Body of pancreas (tissue), 4 donors: Measurements from ENCODE around the gene NEK11. TPM values are rescaled to one million over a fixed set of nuclear protein-coding genes. Genes with fewer than 3 reads are reported as not detected.
A peak's percentile ranks its signal among the peaks of the same experiment; 100 is the strongest.

Source experiments
- ATAC-seq: fragments of 150-250 bp; one replicate; pipeline ENCODE4 v1.9.1; 2016
- DNase-seq, 4 donors: peaks; one replicate each; pipeline ENCODE4 v3.0.0-alpha.2; 2019
- H3K27ac ChIP-seq, 4 donors: fragments of 200-600 bp; sonication (generic); 1 replicate in 3 of 4; 2 replicates in 1 of 4; pipeline versions ENCODE4 v1.5.1 to v1.6.1; 2016 to 2019; ENCODE audit warnings: mild to moderate bottlenecking in 1 of 4, mixed read lengths in 1 of 4, moderate library complexity in 1 of 4
- H3K27me3 ChIP-seq, 2 donors: fragments of 200-600 bp; sonication (generic); one replicate each; pipeline ENCODE4 v1.6.0; 2016; ENCODE audit warnings: mild to moderate bottlenecking in 1 of 2
- H3K36me3 ChIP-seq, 2 donors: fragments of 200-600 bp; sonication (generic); replicated peaks in 1 of 2; 2 replicates each; pipeline ENCODE4 v1.5.1; 2016; ENCODE audit warnings: low read depth in 2 of 2; ENCODE audit not compliant: insufficient read depth in 1 of 2
- H3K4me1 ChIP-seq: fragments of 200-600 bp; sonication (generic); one replicate; pipeline ENCODE4 v1.6.0; 2016
- H3K4me3 ChIP-seq, 2 donors: fragments of 200-600 bp; sonication (generic); 1 replicate in 1 of 2; 2 replicates in 1 of 2; pipeline ENCODE4 v1.5.1; 2016 to 2019
- H3K9me3 ChIP-seq, 3 donors: fragments of 200-600 bp; sonication (generic); 1 replicate in 2 of 3; 2 replicates in 1 of 3; pipeline ENCODE4 v1.5.1; 2016
- POLR2A ChIP-seq, 3 donors: fragments of 450-650 bp; IDR thresholded peaks; one replicate each; pipeline ENCODE4 v1.6.1; 2016; ENCODE audit warnings: antibody characterized with exemption in 3 of 3, mild to moderate bottlenecking in 2 of 3
- WGBS, 2 donors: methylation state at CpG; one replicate each; pipeline ENCODE4 v1.1.5; 2017; 5-methylcytosine and 5-hydroxymethylcytosine counted together
- intact Hi-C: fragments of 100-400 bp; cut with DNase I; formaldehyde crosslinking; loops from one replicate; pipeline ENCODE4 v1.15.1; 2023
- total RNA-seq, 2 donors: library from RNA; depleted of rRNA; stranded (reverse); fragments of >200 nt; gene quantifications; one replicate each; pipeline ENCODE4 v1.1.0, GENCODE V29; 2016
- TF ChIP-seq, protein P1 (sequence below), 7 experiments: fragments of 450-650 bp in 4 of 7; fragments of 200-600 bp in 3 of 7; sonication (generic) in 3 of 7; IDR thresholded peaks; one replicate each; pipeline ENCODE4 v1.5.1; 2016 to 2019; ENCODE audit warnings: antibody characterized with exemption in 7 of 7

Gene NEK11
- 10 to 100 TPM in 1 of 2 donors, 1 to 10 TPM in 1; 3.4 to 10.2 TPM for total RNA-seq

DNA sequence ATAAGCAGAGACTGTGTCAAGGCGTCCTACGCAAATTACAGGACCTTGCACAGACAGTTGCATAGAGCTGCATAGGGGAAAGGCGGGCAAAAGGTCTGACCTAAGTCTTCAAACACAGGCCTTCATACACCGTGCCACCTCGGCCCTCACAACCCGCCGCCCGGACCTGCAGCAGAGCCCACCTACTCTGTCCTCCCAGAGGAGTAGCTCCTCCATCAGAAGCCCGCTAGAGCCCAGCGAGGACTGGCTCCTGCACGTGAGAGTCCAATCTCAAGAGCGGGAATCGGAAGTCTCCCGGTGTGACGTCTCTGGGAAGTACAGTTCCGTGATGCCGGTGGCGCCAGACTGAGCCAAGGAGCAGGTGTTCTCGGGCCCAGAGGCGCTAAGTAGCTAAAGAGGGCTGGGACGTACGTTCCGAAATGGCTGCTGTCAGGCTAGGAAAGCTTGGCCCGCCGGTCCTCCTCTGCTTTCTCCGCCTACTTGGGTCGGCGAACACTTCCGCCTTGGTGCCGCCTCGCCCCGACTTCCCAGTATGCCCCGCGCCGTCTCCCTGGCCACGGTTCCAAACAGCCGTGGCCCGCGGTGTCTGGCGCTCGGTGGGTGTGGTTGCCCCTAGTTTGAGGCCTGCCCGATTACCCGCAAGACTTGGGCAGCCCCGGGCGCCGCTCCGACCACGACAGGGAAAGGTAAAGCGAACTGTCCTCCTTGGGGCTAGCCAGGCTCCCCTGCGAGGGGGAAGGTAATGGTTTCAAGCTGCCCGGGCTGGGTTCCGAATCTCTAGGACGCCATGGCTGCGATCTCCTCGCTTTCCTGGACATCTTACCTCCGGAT lies at the start of gene NEK11, which contains the start of gene ASTE1:
TSS of gene NEK11 (plus strand) at position 557 of the 831 bp plus-strand sequence. CDS start 2,832 bp downstream, outside the sequence.
TSS of gene ASTE1 (minus strand) at position 505 of the 831 bp plus-strand sequence. CDS start 1,519 bp downstream, outside the sequence.
- ATAC-seq (peak; percentile 98), DNase-seq (peak; percentile 87 to 93 (median 90))
- Histone ChIP-seq H3K4me1 (peaks cover 28% of the 10 kb centered on the region), H3K36me3 (no peaks in the 10 kb centered on the region), H3K27ac (peak within 1 kb of the TSS; percentile 78 to 94 (median 82)), H3K9me3 (no peaks in the 10 kb centered on the region), H3K27me3 (no peaks in the 10 kb centered on the region), H3K4me3 (peak within 1 kb of the TSS; percentile 7 to 45)
- intact Hi-C loops: no loop called here
- TF ChIP-seq, protein P1, sequence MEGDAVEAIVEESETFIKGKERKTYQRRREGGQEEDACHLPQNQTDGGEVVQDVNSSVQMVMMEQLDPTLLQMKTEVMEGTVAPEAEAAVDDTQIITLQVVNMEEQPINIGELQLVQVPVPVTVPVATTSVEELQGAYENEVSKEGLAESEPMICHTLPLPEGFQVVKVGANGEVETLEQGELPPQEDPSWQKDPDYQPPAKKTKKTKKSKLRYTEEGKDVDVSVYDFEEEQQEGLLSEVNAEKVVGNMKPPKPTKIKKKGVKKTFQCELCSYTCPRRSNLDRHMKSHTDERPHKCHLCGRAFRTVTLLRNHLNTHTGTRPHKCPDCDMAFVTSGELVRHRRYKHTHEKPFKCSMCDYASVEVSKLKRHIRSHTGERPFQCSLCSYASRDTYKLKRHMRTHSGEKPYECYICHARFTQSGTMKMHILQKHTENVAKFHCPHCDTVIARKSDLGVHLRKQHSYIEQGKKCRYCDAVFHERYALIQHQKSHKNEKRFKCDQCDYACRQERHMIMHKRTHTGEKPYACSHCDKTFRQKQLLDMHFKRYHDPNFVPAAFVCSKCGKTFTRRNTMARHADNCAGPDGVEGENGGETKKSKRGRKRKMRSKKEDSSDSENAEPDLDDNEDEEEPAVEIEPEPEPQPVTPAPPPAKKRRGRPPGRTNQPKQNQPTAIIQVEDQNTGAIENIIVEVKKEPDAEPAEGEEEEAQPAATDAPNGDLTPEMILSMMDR (IDR thresholded peaks at IDR 0.05): no peak
- TF ChIP-seq POLR2A (IDR thresholded peaks at IDR 0.05): peak; percentile 44 to 89 (median 82)
- 0% methylated on average over 12 to 56 of the region's 56 CpGs for WGBS, 2 donors

DNA sequence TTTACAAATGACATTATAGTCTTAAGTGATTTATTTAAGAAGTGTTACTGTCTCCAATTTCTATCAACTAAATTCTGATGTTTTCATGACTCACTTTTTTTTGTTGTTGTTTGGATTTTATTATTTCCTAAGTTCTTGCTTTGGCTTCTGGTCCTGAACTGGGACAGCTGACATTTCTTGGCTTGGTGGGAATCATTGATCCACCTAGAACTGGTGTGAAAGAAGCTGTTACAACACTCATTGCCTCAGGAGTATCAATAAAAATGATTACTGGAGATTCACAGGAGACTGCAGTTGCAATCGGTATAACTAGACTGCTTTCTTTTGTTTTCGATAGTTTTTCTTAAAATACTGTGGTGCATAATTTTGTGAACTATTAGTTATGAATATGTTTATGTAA lies 47.6 kb upstream of the NEK11 start:
- Histone ChIP-seq H3K27ac (no peak overlapping the region), H3K9me3 (no peaks in the 10 kb centered on the region), H3K36me3 (peaks cover 0 to 5% of the 10 kb centered on the region in 2 donors), H3K4me1 (no peaks in the 10 kb centered on the region), H3K4me3 (no peak overlapping the region), H3K27me3 (no peaks in the 10 kb centered on the region)
- DNase-seq: no peak
- TF ChIP-seq, protein P1 (IDR thresholded peaks at IDR 0.05): no peak
- no peak for TF ChIP-seq POLR2A (IDR thresholded peaks at IDR 0.05)
- WGBS, 2 donors: 81 to 93% methylated on average over 2 of the region's 2 CpGs
- intact Hi-C loops: no loop called here
- ATAC-seq: no peak

DNA sequence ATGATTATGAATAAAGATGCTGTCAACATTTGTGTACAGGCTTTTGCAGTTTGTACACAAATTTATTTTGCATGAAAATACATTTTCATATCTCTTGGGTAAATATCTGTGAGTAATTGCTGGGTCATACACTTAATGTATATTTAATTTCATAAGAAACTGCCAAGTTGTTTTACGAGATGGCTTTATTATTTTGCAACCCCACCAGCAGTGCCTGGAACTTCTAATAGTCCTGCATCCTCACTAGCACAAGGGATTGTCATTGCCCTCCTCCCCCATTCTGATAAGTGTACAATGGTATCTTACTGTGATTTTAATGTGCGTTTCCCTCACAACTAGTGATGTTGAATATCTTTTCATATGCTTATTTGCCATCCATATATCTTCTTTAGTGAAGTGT lies 45.2 kb upstream of the NEK11 start:
- intact Hi-C loops: no loop called here
- 89% methylated on average over 2 of the region's 2 CpGs for WGBS, 2 donors

GRCh38 chr3:130990282-130990681 lies 36.4 kb upstream of the NEK11 start:
- no peaks in the 10 kb centered on the region for H3K27me3 ChIP-seq
- intact Hi-C loops: no loop called here
- DNase-seq (no peak), ATAC-seq (no peak)
- WGBS, 2 donors: 59 to 61% methylated on average over 5 of the region's 5 CpGs
- no peaks in the 10 kb centered on the region for H3K4me1 ChIP-seq
- no peaks in the 10 kb centered on the region for H3K9me3 ChIP-seq
- no peak for TF ChIP-seq POLR2A (IDR thresholded peaks at IDR 0.05)
- TF ChIP-seq, protein P1 (IDR thresholded peaks at IDR 0.05): no peak
- H3K27ac ChIP-seq: no peak overlapping the region
- H3K36me3 ChIP-seq: peaks cover 0 to 2% of the 10 kb centered on the region in 2 donors
- H3K4me3 ChIP-seq: no peak overlapping the region

More for the DNA sequence above, 45.2 kb upstream of the NEK11 start:
- Histone ChIP-seq H3K27ac (no peak overlapping the region), H3K4me1 (no peaks in the 10 kb centered on the region), H3K27me3 (no peaks in the 10 kb centered on the region), H3K4me3 (no peak overlapping the region), H3K36me3 (peaks cover 0 to 5% of the 10 kb centered on the region in 2 donors), H3K9me3 (no peaks in the 10 kb centered on the region)
- no peak for ATAC-seq
- no peak for DNase-seq
- no peak for TF ChIP-seq POLR2A (IDR thresholded peaks at IDR 0.05)
- TF ChIP-seq, protein P1 (IDR thresholded peaks at IDR 0.05): no peak
